Measurements from ENCODE around the gene CHURC1. TPM values are rescaled to one million over a fixed set of nuclear protein-coding genes. Genes with fewer than 3 reads are reported as not detected.

The CHURC1 gene
- total RNA-seq, 4 donors from 2014 or later: 67.0 to 138 (median 107) TPM

- intact Hi-C loops (cut with DNase I): no loop called here
- Histone ChIP-seq H3K36me3 (peaks cover 0 to 32% (median 10%) of the 10 kb centered on the region in 4 donors), H3K27me3 (no peaks in the 10 kb centered on the region), H3K9me3 (no peaks in the 10 kb centered on the region), H3K4me1 (peaks cover 0 to 7% (median 2%) of the 10 kb centered on the region in 4 donors), H3K27ac (replicated peaks in 1 of 4) (no peak overlapping the region), H3K4me3 (no peak overlapping the region)
- 92% methylated on average over 9 of the region's 9 CpGs for WGBS
- no peak for DNase-seq (ENCODE audit: extremely low spot score)
- no peak for TF ChIP-seq POLR2AphosphoS5 (IDR thresholded peaks at IDR 0.05)
- no peak for TF ChIP-seq EP300 (IDR thresholded peaks at IDR 0.05)
- no peak for TF ChIP-seq POLR2A (IDR thresholded peaks at IDR 0.05; ENCODE audit: low read depth)
Measured at GRCh38 chr14:64954491-64955240, 40.4 kb downstream of the CHURC1 start.

DNA sequence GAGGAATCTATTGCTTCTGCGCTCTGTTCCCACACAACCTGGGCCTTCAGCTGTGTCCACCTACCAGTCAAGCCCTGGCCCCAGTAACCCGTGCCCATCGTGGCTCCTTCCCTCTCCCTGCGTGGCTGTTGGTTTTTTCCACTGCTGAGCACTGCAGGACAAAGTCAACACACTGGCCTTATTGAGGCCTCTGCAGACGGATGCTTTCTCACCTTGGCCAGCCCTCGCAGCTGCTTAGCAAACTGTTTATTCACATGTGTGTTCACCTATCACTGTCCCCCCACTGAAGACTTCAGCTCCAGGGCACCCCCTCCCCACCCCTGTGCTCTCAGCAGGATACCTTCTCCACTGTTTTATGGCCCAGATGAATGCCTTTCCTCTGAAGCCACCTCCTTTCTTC lies 41.0 kb downstream of the CHURC1 start:
- no peak overlapping the region for H3K4me3 ChIP-seq
- H3K27me3 ChIP-seq: no peaks in the 10 kb centered on the region
- intact Hi-C loops (cut with DNase I): no loop called here
- H3K4me1 ChIP-seq: peaks cover 0 to 7% (median 2%) of the 10 kb centered on the region in 4 donors
- no peak overlapping the region for H3K27ac ChIP-seq (replicated peaks in 1 of 4)
- no peak for DNase-seq (ENCODE audit: extremely low spot score)
- peaks cover 0 to 26% (median 7%) of the 10 kb centered on the region in 4 donors for H3K36me3 ChIP-seq
- WGBS: 82% methylated on average over 6 of the region's 6 CpGs
- no peaks in the 10 kb centered on the region for H3K9me3 ChIP-seq
- no peak for TF ChIP-seq EP300 (IDR thresholded peaks at IDR 0.05)
- TF ChIP-seq POLR2A (IDR thresholded peaks at IDR 0.05; ENCODE audit: low read depth): no peak
- no peak for TF ChIP-seq CTCF (IDR thresholded peaks at IDR 0.05)
- TF ChIP-seq POLR2AphosphoS5 (IDR thresholded peaks at IDR 0.05): no peak

DNA sequence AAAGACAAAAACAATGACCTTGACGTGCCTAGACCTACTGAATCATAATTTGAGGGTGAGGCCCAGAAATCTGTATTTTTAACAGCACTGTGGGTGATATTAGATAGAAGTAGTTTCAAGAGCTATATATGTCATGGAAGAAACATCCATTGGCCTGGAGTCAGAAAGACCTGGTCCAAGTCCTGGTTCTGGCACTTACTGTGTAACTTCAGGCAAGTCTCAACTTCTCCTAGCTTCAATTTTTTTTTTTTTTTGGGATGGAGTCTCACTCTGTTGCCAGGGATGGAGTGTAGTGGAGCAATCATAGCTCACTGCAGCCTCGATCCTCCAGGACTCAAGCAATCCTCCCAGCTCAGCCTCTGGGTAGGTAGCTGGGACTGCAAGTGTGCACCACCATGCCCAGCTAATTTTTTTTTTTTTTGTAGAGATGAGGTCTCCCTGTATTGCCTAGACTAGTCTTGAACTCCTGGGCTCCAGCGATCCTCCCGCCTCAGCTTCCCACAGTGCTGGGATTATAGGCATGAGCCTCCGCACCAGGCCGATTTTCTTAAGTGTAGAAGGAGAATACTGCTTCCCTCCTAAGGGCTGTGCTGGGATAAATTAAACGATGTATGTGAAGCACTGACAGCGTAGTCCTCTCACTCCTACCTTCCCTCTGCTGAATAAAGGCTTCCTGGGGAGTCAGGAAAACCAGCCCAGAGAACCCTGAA lies 42.6 kb downstream of the CHURC1 start:
- peaks cover 0 to 12% (median under 1%) of the 10 kb centered on the region in 4 donors for H3K36me3 ChIP-seq
- no peak for DNase-seq (ENCODE audit: extremely low spot score)
- H3K27me3 ChIP-seq: no peaks in the 10 kb centered on the region
- no peaks in the 10 kb centered on the region for H3K9me3 ChIP-seq
- no peak overlapping the region for H3K4me3 ChIP-seq
- peaks cover 0 to 10% (median under 1%) of the 10 kb centered on the region in 4 donors for H3K4me1 ChIP-seq
- no peak overlapping the region for H3K27ac ChIP-seq (replicated peaks in 1 of 4)
- WGBS: 86% methylated on average over 8 of the region's 8 CpGs
- TF ChIP-seq EP300 (IDR thresholded peaks at IDR 0.05) (no peak), POLR2A (IDR thresholded peaks at IDR 0.05; ENCODE audit: low read depth) (no peak), POLR2AphosphoS5 (IDR thresholded peaks at IDR 0.05) (no peak), CTCF (IDR thresholded peaks at IDR 0.05) (no peak)
- intact Hi-C loops (cut with DNase I): no loop called here

GRCh38 chr14:64958201-64958600 lies 43.9 kb downstream of the CHURC1 start:
- WGBS: 100% methylated on average over 2 of the region's 2 CpGs
- TF ChIP-seq POLR2AphosphoS5 (IDR thresholded peaks at IDR 0.05) (no peak), EP300 (IDR thresholded peaks at IDR 0.05) (no peak), CTCF (IDR thresholded peaks at IDR 0.05) (no peak), POLR2A (IDR thresholded peaks at IDR 0.05; ENCODE audit: low read depth) (no peak)
- H3K9me3 ChIP-seq: no peaks in the 10 kb centered on the region
- H3K27me3 ChIP-seq: no peaks in the 10 kb centered on the region
- no peak for DNase-seq (ENCODE audit: extremely low spot score)
- H3K27ac ChIP-seq (replicated peaks in 1 of 4): no peak overlapping the region
- peaks cover 0 to 12% (median 0%) of the 10 kb centered on the region in 4 donors for H3K36me3 ChIP-seq
- H3K4me3 ChIP-seq: no peak overlapping the region
- intact Hi-C loops (cut with DNase I): no loop called here
- peaks cover 0 to 6% (median 0%) of the 10 kb centered on the region in 4 donors for H3K4me1 ChIP-seq

DNA sequence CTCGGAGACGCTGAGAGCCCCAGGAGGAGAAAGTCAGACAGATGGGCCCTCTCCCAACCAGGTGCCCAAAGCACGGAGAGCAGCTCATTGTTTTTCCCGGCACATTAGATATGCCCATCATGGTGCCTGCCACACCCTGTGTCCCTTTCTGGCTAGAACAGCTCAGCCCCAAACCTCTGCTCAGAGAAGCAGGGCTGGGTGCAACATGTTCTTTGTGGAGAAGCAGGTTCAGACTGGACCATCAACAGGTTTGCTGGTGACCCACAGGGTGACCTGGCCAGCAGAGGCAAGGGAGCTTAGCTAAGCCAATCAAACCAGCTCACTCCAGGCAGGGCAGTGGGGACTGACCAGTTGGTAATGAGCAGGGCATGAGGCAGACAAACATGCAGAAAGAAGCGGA lies 44.5 kb downstream of the CHURC1 start:
- 94% methylated on average over 5 of the region's 5 CpGs for WGBS
- H3K27ac ChIP-seq (replicated peaks in 1 of 4): no peak overlapping the region
- no peaks in the 10 kb centered on the region for H3K27me3 ChIP-seq
- intact Hi-C loops (cut with DNase I): no loop called here
- no peak overlapping the region for H3K4me3 ChIP-seq
- TF ChIP-seq POLR2A (IDR thresholded peaks at IDR 0.05; ENCODE audit: low read depth) (no peak), EP300 (IDR thresholded peaks at IDR 0.05) (no peak), POLR2AphosphoS5 (IDR thresholded peaks at IDR 0.05) (no peak), CTCF (IDR thresholded peaks at IDR 0.05) (no peak)
- H3K9me3 ChIP-seq: no peaks in the 10 kb centered on the region
- DNase-seq (ENCODE audit: extremely low spot score): no peak
- H3K4me1 ChIP-seq: peaks cover 0 to 6% (median 0%) of the 10 kb centered on the region in 4 donors
- peaks cover 0 to 12% (median 0%) of the 10 kb centered on the region in 4 donors for H3K36me3 ChIP-seq

Measured in esophagus muscularis mucosa (tissue), 4 donors.